Dedifferentiated amniotic fluid mesenchymal stem cell (primary cell): Measurements from ENCODE around the gene SEC22C.
"Not testable (repeated sequence)": the region's sequence is repeated elsewhere in the genome, so short reads cannot be mapped to it uniquely, and the experiment has no call there.

Experiments used
- DNase-seq: peaks from one replicate; pipeline ENCODE4 v3.0.0-alpha.2; 2016; ENCODE audit errors: extremely low spot score

Gene SEC22C

DNA sequence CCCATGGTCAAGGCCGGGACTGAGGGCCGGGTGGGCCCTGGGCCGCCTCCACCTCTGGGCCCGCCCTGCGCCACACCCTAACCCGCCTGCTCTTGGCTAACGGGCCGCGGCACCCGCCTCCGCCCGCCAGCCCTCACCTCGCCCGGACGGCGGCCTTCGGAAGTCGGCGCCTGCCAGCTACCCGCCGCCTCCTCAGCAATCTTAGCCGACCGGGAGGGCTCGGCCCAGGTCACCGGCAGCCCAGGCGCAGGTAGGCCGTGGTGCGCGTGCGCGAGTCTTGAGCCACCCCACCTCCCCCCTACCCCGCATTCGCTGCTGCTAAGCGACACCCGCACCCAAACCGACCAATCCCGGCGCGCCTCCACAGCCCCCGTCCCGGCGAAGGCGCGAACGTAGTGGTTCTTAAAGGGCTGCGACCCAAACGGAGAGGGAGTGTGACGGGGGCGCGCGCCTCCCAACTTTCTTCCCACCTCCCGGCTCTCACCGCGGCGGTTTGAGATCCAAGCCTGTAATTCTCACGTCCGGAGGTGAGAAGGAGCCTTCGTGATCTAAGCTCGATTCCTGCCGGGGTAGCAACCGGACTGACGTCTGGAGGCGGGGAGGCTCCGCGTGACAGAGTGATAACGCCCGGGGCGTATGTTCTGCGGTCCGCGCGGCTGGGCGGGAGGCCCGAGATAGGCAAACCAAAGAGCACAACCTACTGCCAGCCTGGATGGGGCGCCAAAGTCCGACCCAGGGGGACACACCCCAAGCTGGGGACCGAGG, at the start of gene SEC22C:
TSS of gene SEC22C (minus strand) at position 259 of the 765 bp plus-strand sequence. CDS start 12,921 bp downstream, outside the sequence.
- DNase-seq, result peak; percentile 86

DNA sequence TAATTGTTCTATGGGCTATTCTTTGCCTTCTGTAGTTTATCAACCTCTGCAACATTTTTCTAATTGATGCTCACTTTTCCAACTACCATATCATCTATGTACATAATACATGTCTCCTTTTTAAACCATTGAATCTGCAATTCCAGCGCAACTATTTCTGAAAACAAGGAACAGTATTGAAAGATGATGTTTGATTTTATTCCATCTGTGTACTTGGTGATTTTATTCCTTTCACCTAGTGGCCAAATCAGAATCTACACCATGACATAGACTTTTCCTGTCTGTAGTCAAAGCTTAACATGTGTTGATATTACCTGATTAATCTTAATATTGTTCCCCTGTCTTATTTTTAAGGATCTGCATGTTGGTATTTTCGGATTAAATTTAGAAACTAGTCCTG, 31.7 kb upstream of the SEC22C start:
- DNase-seq, result no peak

- no peak for DNase-seq
These were observed 31.2 kb upstream of the SEC22C start for GRCh38 chr3:42612928-42613327.

- DNase-seq, result no peak
These were observed 30.4 kb upstream of the SEC22C start for GRCh38 chr3:42612217-42612616.

- no peak for DNase-seq
These were observed 29.2 kb upstream of the SEC22C start for GRCh38 chr3:42610976-42611375.

GRCh38 chr3:42608581-42608980, 26.8 kb upstream of the SEC22C start:
- no peak for DNase-seq

DNA sequence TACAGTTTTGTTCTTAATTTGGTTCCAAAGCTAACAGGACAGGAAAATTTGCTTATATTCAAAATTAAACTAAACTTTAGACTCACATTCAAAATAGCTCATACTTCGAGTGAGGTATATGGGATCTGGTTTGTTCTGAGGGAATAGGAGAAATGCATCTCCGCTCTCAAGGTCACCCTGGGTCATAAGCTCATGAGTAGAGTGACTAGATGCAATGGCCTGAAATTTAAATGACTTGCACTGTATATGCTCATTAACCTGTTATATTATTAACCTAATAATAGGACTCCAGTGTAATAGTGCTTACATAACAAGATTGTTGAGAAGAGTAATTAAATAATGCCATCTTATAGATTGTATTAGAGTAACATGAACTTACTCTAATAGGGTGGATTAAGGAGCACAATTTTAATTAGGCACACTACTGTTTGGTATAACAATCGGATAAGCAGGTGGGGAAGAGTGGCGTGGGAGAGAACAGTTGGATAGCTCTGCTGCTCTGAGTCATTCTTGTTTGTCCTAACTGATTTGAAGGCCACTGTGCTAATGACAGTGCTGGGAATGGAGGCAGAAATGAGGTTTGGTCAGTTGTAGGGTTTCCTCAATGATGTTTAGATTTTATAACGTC, 23.9 kb upstream of the SEC22C start:
- DNase-seq, result no peak

DNA sequence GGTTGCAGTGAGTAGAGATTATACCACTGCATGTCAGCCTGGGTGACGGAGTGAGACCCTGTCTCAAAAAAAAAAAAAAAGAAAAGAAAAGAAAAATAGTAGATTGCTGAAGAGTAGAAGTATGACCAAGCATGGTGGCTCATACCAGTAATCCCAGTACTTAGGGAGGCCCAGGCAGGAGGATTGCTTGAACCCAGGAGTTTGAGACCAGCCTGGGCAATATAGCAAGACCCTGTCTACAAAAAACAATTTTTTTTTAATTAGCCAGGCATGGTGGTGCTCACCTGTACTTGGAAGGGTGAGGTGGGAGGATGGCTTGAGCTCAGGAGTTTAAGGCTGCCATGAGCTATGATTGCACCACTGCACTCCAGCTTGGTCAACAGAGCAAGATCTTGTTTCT, 21.2 kb upstream of the SEC22C start:
- no peak for DNase-seq

- no peak for DNase-seq
These were observed 20.3 kb upstream of the SEC22C start for GRCh38 chr3:42601896-42602581.

GRCh38 chr3:42600958-42601675, 19.4 kb upstream of the SEC22C start:
- peak; percentile 73 for DNase-seq

DNA sequence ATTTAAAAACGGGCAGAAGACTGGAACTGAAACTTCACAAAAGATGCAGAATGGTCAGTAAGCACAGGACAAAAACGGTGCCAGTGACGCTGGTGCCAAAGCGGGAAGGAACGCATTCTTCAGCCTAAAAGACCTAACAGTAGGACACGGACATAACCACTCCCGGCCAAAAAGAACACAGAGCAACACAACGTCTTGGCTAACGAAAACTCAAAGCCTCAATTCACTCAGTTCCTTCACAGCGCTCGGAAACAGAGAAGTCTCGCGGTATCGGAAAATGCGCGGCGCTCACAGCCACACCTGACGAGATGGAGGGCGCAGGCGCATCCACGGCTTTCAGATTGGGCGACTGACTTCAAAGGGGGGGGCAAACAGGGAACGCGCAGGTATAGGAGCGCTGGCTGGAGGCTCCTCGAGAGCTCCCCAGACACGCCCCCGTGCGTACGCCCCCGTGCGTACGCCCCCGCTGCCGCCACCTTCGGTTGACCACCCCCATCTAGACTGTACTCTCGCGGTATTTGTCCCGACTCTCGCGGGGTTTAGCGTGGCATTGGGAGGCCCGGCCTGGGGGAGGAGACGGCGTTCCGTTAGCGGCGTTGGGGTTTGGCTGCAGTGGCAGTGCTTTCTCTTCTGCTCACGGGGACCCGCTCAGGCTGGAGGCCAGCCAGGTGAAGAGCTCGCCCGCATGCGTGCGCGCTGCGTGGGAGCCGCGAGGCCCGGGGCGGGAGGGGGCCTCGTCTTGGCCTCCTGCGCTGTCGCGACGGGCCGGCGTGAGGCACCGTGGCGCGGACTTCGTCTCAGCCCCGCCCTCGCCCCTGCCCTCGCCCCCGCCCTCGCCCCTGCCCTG, 18.6 kb upstream of the SEC22C start, which contains the start of gene NKTR:
TSS of gene NKTR (plus strand) at position 576 of the 847 bp plus-strand sequence. CDS start 321 bp downstream, outside the sequence.
- DNase-seq, result peak; percentile 94

- not testable (repeated sequence) for DNase-seq
These were observed 15.3 kb upstream of the SEC22C start for GRCh38 chr3:42597098-42597497.

DNA sequence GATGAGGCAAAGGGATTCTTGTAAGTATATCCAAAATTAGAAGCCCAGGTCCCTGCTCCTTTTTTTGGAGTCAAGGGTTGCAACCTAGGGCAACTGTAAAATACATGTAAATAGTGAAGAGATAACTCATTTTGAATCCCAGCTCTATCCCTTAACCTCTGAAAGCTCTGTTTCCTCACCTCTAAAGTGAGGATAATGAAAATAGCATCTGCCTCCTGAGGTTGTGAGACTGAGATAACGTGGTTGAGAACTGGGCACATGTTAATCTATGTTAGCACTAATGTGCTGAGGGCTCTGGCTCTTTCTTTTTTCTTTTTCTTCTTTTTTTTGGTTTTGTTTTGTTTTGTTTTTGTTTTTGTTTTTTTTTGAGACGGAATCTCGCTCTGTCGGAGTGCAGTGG, 13.9 kb upstream of the SEC22C start:
- no peak for DNase-seq

GRCh38 chr3:42593635-42594034, 11.9 kb upstream of the SEC22C start:
- DNase-seq, result no peak

- DNase-seq, result no peak
These were observed 10.0 kb upstream of the SEC22C start for GRCh38 chr3:42591811-42592210.

GRCh38 chr3:42590989-42591756, 9.4 kb upstream of the SEC22C start:
- no peak for DNase-seq

DNA sequence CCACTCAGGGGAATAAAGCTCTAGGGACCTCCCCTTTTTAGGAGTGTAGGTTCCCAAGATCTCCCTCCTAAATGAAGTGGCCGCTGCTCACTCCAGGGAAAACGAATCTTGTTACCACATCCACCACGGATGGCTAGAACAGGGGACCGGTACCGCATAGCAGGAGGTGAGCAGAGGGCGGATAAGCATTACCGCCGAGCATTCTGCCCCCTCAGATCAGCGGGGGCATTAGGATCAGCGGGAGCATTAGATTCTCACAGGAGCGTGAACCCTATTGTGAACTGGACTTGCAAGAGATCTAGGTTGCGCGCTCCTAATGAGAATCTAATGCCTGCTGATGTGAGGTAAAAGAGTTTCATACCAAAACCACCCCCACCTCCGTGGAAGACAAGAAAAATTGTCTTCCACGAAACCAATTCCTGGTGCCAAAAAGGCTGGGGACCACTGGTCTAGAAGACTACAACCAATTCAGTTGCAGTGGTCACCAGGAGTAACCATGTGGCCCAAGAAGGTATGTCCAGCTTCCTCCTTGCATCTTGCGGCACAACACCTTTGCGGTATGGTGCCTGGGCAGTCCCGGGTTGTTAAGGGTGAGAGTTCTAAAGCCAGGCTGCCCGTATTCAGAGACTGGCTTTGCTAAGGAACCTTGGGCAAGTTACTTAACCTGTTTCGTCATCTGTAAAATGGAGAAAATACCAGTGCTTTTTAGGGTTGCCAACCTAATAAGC, 7.8 kb upstream of the SEC22C start:
- DNase-seq, result no peak

GRCh38 chr3:42588625-42589024, 6.9 kb upstream of the SEC22C start:
- no peak for DNase-seq

DNA sequence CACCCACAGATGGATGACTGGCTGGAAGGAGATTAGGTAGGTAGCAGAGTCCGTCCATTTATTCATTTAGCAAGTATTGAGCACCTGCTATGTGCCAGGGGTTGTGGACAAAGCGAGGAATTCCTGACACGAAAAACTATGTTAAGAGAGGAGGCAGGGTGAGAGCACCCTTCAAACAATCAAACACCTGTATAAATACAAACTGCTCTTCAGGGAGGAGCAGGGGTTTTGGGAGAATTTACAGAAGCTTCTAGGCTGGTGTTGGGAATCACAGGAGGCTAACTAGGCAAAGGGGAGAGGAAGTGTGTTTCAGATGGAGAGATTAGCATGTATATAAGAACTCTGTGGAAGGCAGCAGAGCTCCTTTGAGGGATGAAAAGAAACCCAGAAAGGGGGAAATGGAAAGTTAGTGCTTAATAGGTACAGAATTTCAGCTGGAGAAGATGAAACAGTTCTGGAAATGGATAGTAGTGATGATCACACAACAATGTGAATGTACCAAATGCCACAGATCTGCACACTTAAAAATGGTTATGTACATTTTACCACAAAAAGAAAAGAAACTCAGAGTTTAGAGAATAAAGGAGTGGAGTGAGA, 805 bp upstream of the SEC22C start:
- peak; percentile 1 for DNase-seq
